Hepatocyte (in vitro differentiated cells): ENCODE results near the gene TAS2R1.

Source experiments
- CTCF ChIP-seq: fragments of 200-600 bp; sonication (generic); IDR thresholded peaks from 2 replicates; pipeline ENCODE4 v1.5.1; 2016; ENCODE audit warnings: antibody characterized with exemption, mild to moderate bottlenecking; ENCODE audit not compliant: poor library complexity
- EZH2 ChIP-seq: fragments of 200-600 bp; sonication (generic); IDR thresholded peaks from 2 replicates; pipeline ENCODE4 v1.6.1; 2016; ENCODE audit warnings: antibody characterized with exemption, mild to moderate bottlenecking, borderline replicate concordance

DNA sequence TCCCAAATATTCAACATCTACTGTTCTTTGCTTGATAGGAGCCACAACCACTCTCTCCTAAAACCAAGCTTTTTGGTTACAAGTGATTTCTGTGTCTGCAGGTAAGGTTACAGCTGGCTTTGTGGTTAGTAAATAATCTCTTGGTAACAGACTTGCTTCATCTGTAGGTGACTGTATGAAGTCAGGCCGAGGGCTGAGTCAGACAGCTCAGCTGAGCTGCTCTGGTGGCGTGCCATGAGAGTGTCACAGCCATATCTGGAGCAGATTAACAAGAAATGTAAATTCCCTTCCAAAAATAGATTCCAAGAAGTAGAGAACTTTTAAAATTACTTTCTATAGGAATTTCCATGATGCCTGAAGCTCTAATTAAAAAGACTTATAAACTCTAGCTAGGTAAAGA lies 23.7 kb upstream of the TAS2R1 start:
- TF ChIP-seq CTCF = no peak
- no peak for TF ChIP-seq EZH2
